Natural killer cell (primary cell): ENCODE results near the gene IL13. TPM values are rescaled to one million over a fixed set of nuclear protein-coding genes. Genes with fewer than 3 reads are reported as not detected.

ENCODE experiments used
- ATAC-seq, 3 donors: fragments of 150-1000 bp in 2 of 3; fragments of 200-7000 bp in 1 of 3; cut with Tn5 transposase; 1 replicate in 1 of 3; 2 replicates in 2 of 3; pipeline ENCODE4 v1.10.0; 2021; ENCODE audit warnings: mild to moderate bottlenecking in 2 of 3, moderate library complexity in 2 of 3
- DNase-seq, 2 donors: peaks; one replicate each; pipeline versions ENCODE4 v3.0.0 to v3.0.0-alpha.2; 2013 to 2021; ENCODE audit warnings: mixed read lengths in 1 of 2
- H3K27ac ChIP-seq: one replicate; pipeline ENCODE4 v1.5.1; 2013; ENCODE audit warnings: mild to moderate bottlenecking, low read length
- H3K27me3 ChIP-seq: one replicate; pipeline ENCODE4 v1.6.1; 2013; ENCODE audit warnings: low read length; ENCODE audit not compliant: control insufficient read depth, insufficient read depth
- H3K36me3 ChIP-seq: one replicate; pipeline ENCODE4 v1.6.1; 2013; ENCODE audit warnings: low read length; ENCODE audit not compliant: control insufficient read depth, insufficient read depth
- H3K4me1 ChIP-seq: one replicate; pipeline ENCODE4 v1.6.1; 2013; ENCODE audit warnings: low read length; ENCODE audit not compliant: control insufficient read depth, insufficient read depth
- H3K4me3 ChIP-seq: one replicate; pipeline ENCODE4 v1.5.1; 2013; ENCODE audit warnings: low read length
- H3K9me3 ChIP-seq: one replicate; pipeline ENCODE4 v1.6.1; 2013; ENCODE audit warnings: low read length; ENCODE audit not compliant: control insufficient read depth, insufficient read depth
- H3K27ac Mint-ChIP-seq, 2 donors: one replicate each; pipeline ENCODE4 v1.8.0; 2022; ENCODE audit warnings: mild to moderate bottlenecking in 2 of 2, mixed read lengths in 2 of 2, moderate library complexity in 1 of 2
- H3K27me3 Mint-ChIP-seq, 2 donors: one replicate each; pipeline ENCODE4 v1.8.0; 2022; ENCODE audit warnings: low read depth in 2 of 2, mixed read lengths in 2 of 2
- H3K36me3 Mint-ChIP-seq: one replicate; pipeline ENCODE4 v1.8.0; 2022; ENCODE audit warnings: mixed read lengths
- H3K4me1 Mint-ChIP-seq, 2 donors: one replicate each; pipeline ENCODE4 v1.8.0; 2022; ENCODE audit warnings: mixed read lengths in 2 of 2
- H3K4me3 Mint-ChIP-seq: one replicate; pipeline ENCODE4 v1.8.0; 2022; ENCODE audit warnings: mild to moderate bottlenecking, moderate library complexity, mixed read lengths
- H3K9me3 Mint-ChIP-seq, 2 donors: one replicate each; pipeline ENCODE4 v1.8.0; 2022; ENCODE audit warnings: mixed read lengths in 2 of 2
- WGBS: methylation state at CpG from one replicate; pipeline ENCODE4 v1.1.7; 2013; ENCODE audit warnings: missing lambda C conversion rate; ENCODE audit not compliant: insufficient coverage; 5-methylcytosine and 5-hydroxymethylcytosine counted together
- intact Hi-C: fragments of 100-400 bp; cut with micrococcal nuclease; formaldehyde crosslinking; loops from one replicate; pipeline ENCODE4 v1.14.2; 2022
- total RNA-seq, 4 donors: library from RNA; stranded (reverse); fragments of 120-200 nt in 1 of 4; gene quantifications; one replicate each; pipeline versions ENCODE4 v1.2.3 to v1.2.4, GENCODE V29; 2013 to 2022
- TF ChIP-seq, protein P1 (sequence below): fragments of 200-600 bp; IDR thresholded peaks from one replicate; pipeline ENCODE4 v1.8.0; 2022; ENCODE audit warnings: antibody characterized with exemption

Gene IL13
- total RNA-seq, 3 donors from 2014 or later (not counting 1 experiment from before 2014, with no cell fraction given), result 0.80 to 1.4 TPM; not detected in 1

DNA sequence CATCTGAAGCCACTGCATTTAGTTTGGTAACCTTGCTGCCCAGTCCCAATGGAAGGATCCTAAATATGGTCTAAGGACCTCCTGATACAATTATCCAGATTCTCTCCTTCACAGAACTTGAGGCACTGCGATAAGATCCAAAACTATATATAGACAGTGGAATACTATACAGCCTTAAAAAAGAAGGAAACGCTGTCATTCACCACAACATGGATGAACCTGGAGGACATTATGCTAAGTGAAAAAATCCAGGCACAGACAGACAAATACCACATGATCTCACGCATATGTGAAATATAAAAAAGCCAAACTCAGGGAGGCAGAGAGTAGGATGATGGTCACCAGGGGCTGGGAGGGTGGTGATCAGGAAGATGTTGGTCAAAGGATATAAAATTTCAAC is 13.0 kb downstream of the IL13 start:
- WGBS, result 100% methylated on average over 3 of the region's 3 CpGs
- Histone ChIP-seq H3K4me1 (peaks cover 8% of the 10 kb centered on the region), H3K36me3 (no peaks in the 10 kb centered on the region), H3K27ac (no peak overlapping the region), H3K4me3 (no peak overlapping the region), H3K27me3 (no peaks in the 10 kb centered on the region), H3K9me3 (no peaks in the 10 kb centered on the region)
- TF ChIP-seq, protein P1, sequence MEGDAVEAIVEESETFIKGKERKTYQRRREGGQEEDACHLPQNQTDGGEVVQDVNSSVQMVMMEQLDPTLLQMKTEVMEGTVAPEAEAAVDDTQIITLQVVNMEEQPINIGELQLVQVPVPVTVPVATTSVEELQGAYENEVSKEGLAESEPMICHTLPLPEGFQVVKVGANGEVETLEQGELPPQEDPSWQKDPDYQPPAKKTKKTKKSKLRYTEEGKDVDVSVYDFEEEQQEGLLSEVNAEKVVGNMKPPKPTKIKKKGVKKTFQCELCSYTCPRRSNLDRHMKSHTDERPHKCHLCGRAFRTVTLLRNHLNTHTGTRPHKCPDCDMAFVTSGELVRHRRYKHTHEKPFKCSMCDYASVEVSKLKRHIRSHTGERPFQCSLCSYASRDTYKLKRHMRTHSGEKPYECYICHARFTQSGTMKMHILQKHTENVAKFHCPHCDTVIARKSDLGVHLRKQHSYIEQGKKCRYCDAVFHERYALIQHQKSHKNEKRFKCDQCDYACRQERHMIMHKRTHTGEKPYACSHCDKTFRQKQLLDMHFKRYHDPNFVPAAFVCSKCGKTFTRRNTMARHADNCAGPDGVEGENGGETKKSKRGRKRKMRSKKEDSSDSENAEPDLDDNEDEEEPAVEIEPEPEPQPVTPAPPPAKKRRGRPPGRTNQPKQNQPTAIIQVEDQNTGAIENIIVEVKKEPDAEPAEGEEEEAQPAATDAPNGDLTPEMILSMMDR, result no peak
- peaks cover 2 to 4% of the 10 kb centered on the region in 2 donors for H3K27me3 Mint-ChIP-seq
- H3K9me3 Mint-ChIP-seq, result no peaks in the 10 kb centered on the region
- DNase-seq (no peak), ATAC-seq (no peak)
- no peaks in the 10 kb centered on the region for H3K36me3 Mint-ChIP-seq
- no peak overlapping the region for H3K27ac Mint-ChIP-seq
- H3K4me3 Mint-ChIP-seq, result no peak overlapping the region
- intact Hi-C loops, result no loop called here
- H3K4me1 Mint-ChIP-seq, result peaks cover 0 to 2% of the 10 kb centered on the region in 2 donors

DNA sequence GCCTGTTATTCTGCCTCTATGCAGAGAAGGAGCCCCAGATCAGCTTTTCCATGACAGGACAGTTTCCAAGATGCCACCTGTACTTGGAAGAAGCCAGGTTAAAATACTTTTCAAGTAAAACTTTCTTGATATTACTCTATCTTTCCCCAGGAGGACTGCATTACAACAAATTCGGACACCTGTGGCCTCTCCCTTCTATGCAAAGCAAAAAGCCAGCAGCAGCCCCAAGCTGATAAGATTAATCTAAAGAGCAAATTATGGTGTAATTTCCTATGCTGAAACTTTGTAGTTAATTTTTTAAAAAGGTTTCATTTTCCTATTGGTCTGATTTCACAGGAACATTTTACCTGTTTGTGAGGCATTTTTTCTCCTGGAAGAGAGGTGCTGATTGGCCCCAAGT is 15.5 kb downstream of the IL13 start:
- TF ChIP-seq, protein P1, result no peak
- Histone ChIP-seq H3K27me3 (no peaks in the 10 kb centered on the region), H3K9me3 (no peaks in the 10 kb centered on the region), H3K36me3 (no peaks in the 10 kb centered on the region), H3K4me1 (peaks cover 12% of the 10 kb centered on the region), H3K27ac (no peak overlapping the region), H3K4me3 (no peak overlapping the region)
- Mint-ChIP-seq H3K27ac (no peak overlapping the region), H3K9me3 (no peaks in the 10 kb centered on the region), H3K4me1 (peaks cover 0 to 10% of the 10 kb centered on the region in 2 donors), H3K27me3 (peaks cover 4 to 11% of the 10 kb centered on the region in 2 donors), H3K4me3 (no peak overlapping the region), H3K36me3 (no peaks in the 10 kb centered on the region)
- no peak for ATAC-seq
- 100% methylated on average over 1 of the region's 1 CpG for WGBS
- no peak for DNase-seq
- intact Hi-C loops, result no loop called here

DNA sequence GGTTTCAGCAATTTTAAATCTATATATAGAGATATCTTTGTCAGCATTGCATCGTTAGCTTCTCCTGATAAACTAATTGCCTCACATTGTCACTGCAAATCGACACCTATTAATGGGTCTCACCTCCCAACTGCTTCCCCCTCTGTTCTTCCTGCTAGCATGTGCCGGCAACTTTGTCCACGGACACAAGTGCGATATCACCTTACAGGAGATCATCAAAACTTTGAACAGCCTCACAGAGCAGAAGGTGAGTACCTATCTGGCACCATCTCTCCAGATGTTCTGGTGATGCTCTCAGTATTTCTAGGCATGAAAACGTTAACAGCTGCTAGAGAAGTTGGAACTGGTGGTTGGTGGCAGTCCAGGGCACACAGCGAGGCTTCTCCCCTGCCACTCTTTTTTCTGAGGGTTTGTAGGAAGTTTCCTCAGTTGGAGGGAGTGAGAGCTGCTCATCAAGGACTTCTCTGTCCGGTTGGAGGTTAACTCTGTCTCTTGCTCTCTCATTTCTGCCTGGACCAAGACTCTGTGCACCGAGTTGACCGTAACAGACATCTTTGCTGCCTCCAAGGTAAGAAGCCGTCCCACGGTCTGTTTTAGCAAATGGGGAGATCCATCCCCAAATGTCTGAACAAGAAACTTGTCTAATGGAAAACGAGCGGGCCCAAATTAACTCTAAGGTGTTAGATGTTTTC is 16.1 kb downstream of the IL13 start, which contains the start of gene IL4:
Gene IL4, plus strand, starts transcription at position 51 of the 692 bp plus-strand sequence. Its CDS starts 62 bp downstream, at position 113.
- intact Hi-C loops, result no loop called here
- Histone ChIP-seq H3K27me3 (no peaks in the 10 kb centered on the region), H3K4me3 (no peak within 1 kb of the TSS), H3K4me1 (peaks cover 12% of the 10 kb centered on the region), H3K27ac (no peak within 1 kb of the TSS), H3K9me3 (no peaks in the 10 kb centered on the region), H3K36me3 (no peaks in the 10 kb centered on the region)
- Mint-ChIP-seq H3K36me3 (no peaks in the 10 kb centered on the region), H3K27me3 (peaks cover 4 to 11% of the 10 kb centered on the region in 2 donors), H3K27ac (no peak within 1 kb of the TSS), H3K4me1 (peaks cover 0 to 10% of the 10 kb centered on the region in 2 donors), H3K4me3 (no peak within 1 kb of the TSS), H3K9me3 (no peaks in the 10 kb centered on the region)
- TF ChIP-seq, protein P1, result no peak
- no peak for DNase-seq
- whole genome bisulfite sequencing, result 88% methylated on average over 14 of the region's 14 CpGs
- no peak for ATAC-seq
